Right kidney (tissue), 1 donor: ENCODE results near the gene FIBCD1.
"Not testable (repeated sequence)": the region's sequence is repeated elsewhere in the genome, so short reads cannot be mapped to it uniquely, and the experiment has no call there.

Source experiments
- DNase-seq: peaks from one replicate; pipeline ENCODE4 v3.0.0-alpha.2; 2016

The FIBCD1 gene

DNA sequence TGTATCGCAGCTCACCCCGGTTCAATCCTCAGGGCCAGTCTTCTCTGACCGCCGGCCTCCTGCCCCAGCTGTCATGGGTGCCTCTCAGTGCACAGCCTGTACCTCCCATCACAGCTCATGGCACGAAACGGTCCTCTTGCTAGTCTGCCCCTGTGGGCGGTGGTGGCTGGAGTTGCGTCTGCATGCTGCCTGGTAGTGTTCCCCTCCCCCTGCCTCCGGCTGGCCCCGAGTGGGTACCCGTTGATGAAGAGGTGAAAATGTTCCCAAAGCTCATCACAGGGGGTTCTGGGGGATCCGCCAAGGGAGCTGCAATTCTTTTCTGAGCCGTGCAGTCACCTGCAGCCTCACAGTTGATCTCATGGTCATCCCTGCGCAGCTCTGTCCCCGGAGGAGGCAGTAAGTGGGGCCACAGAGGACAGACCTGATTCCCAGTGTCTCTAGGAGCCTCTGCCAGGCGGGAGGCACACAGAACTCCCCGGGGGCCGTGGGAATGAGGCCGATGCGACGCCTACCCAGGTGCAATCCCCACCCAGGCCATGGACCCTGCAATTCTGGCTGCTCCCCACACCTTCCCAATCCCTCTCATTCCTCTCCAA lies 34.7 kb upstream of the FIBCD1 start:
- no peak for DNase-seq

DNA sequence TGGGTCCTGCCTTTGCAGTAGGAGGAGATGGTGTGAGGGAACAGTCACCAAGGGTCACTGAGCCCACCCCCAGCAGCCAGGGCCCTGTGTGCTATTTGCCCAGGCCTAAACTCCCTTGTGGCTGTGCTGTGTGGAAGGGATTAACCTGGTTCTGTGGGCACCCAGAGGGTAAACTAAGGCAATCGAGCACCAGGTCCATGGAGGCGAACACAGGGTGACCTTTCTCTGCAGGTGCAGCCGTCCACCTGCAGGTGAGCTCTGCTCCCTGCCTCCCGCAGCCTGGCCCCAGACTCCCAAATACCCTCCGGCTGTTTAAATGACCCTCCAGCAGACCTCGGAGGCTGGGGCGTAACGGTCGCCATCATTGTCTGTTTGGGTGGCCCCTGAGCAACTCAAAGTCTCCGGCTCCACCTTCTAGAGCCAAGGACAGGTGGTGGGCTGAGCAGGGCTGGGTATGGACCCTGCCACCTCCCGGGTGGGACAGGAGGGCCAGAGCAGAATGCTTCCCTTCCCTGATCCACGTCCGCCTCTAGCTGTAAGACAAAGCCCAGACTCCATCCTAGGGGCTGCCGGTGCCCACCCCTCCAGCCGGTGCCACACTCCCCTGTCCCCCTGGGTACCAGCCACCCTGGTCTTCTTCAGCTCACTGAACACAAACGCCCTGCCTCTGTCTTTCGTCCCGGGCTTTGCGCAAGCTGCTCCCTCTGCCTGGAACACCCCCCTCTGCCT lies 34.1 kb upstream of the FIBCD1 start:
- DNase-seq = no peak

DNA sequence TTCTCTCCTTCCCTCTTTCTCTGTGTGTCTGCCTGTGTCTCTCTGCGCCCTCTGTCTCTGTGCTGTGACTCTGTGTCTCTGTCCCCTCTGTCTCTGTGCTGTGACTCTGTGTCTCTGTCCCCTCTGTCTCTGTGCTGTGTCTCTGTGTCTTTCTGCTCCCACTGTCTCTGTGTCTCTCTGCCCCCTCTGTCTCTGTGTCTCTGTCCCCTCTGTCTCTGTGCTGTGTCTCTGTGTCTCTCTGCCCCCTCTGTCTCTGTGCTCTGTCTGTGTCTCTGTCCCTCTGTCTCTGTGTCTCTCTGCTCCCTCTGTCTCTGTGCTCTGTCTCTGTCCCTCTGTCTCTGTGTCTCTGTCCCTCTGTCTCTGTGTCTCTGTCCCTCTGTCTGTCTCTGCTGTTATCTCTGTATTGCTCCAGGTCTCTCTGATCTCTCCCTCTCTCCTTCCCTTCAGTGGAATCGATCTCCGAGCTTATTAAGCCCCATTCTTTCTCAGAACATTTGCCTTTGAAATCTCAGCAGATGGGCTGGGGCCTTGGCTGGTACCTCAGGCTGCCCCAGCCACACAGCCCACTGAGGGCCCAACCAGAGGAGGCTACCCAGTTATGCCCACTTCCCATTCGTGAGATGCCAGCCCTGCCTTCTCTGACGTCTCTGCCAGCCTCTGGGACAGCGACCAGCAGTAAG lies 33.4 kb upstream of the FIBCD1 start:
- DNase-seq = no peak

DNA sequence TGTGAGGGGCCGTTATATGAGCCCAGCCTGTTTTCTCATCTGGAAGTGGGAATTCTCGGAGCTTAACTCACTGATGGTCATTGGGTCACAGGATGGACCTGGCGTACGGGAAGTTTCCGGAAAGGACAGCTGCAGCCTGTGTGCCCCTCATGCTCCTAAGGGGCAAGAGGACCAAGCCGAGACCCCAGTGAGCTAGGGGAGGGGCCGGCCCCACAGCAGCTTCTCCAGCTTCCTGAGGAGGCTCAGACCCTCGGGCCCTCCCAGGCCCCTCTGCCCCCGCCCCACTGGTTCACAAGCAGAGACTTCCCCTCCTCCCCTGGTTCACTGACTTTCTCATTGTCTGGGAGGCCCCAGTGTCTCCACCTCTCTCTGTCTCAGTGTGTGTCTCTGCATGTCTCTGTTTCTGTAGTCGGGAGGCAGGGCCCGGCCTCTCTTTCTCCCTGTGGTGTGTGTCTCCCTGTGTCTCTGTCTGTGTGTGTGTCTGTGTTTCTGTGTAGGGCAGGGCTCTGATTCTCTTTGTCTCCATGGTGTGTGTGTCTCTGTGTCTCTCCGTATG lies 32.3 kb upstream of the FIBCD1 start:
- no peak for DNase-seq

DNA sequence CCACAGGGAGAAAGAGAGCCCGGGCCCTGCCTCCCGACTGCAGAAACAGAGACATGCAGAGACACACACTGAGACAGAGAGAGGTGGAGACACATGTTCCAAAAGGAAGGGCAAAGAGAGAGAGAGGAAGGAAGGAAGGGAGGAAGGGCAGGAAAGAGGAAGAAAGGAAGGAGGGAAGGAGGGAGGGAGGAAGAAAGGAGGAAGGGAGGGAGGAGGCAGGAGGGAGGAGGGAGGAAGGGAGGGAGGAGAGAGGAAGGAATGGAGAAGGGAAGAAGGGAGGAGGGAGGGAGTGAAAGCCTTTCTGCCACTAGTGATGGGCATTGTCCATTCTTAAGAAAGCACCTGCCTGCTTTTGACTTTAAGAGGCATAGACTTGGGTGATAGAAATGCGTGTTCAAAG lies 31.8 kb upstream of the FIBCD1 start:
- DNase-seq = no peak

GRCh38 chr9:130970052-130970451 lies 31.0 kb upstream of the FIBCD1 start:
- DNase-seq = no peak

DNA sequence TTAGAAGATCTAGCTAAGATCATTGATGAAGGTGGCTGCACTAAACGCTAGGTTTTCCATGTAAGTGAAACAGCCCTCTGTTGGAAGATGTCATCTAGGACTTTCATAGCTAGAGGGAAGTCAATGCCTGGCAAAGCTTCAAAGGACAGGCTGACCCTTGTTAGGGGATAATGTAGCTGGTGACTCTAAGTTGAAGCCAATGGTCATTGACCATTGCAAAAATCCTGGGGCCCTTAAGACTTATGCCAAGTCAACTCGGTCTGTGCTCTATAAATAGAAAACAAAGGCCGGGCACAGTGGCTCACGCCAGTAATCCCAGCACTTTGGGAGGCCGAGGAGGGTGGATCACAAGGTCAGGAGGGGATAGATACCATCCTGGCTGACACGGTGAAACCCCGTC lies 26.6 kb upstream of the FIBCD1 start:
- no peak for DNase-seq

DNA sequence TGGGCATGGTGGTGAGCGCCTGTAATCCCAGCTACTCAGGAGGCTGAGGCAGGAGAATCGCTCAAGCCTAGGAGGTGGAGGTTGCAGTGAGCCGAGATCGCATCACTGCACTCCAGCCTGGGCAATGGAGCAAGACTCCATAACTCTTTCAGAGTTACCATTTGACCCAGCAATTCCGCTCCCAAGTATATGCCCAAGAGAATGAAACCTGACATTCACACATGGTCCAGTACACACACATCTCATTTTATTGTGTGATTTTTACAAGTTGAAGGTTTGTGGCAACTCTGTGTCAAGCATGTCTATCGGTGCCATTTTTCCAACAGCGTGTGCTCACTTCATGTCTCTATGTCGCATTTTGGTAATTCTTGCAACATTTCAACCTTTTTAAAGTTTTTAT lies 24.9 kb upstream of the FIBCD1 start:
- no peak for DNase-seq

GRCh38 chr9:130963337-130963908 lies 24.4 kb upstream of the FIBCD1 start:
- DNase-seq = no peak

GRCh38 chr9:130962418-130963316 lies 23.6 kb upstream of the FIBCD1 start:
- no peak for DNase-seq

DNA sequence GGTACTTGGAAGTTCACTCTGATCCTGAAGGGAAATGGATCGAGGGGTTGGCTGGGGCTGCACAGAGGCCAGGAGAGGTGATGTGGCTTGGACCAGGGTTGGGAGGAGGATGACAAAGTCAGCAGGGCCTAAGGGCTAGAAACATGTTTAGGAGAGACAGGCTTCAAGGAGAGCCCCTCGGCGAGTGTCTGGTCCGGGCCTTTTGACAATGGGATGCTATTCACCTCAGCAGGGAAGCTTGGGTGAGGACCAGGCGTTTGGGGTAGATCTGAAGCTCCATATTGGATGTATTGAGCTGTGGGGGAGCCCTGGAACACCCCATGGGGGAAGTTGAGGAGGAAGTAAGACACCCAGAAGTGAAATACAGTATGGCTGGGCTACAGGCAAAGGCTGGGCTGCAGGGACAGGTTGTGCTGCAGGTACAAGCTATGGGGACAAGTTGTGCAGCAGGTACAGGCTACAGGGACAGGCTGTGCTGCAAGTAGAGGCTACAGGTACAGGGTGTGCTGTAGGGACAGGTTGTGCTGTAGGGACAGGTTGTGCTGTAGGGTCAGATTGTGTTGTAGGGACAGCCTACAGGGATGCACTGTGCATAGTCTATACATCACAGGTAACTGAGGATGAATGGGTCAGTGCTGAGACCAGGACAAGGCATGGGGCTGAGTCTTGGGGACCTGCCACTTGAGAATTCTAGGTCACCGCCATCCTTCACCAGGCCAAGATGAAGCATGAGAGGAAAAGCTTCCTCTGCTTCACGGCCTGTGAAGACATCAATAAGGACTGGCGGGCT lies 22.7 kb upstream of the FIBCD1 start:
- no peak for DNase-seq

GRCh38 chr9:130960522-130961378 lies 21.7 kb upstream of the FIBCD1 start:
- DNase-seq = no peak

DNA sequence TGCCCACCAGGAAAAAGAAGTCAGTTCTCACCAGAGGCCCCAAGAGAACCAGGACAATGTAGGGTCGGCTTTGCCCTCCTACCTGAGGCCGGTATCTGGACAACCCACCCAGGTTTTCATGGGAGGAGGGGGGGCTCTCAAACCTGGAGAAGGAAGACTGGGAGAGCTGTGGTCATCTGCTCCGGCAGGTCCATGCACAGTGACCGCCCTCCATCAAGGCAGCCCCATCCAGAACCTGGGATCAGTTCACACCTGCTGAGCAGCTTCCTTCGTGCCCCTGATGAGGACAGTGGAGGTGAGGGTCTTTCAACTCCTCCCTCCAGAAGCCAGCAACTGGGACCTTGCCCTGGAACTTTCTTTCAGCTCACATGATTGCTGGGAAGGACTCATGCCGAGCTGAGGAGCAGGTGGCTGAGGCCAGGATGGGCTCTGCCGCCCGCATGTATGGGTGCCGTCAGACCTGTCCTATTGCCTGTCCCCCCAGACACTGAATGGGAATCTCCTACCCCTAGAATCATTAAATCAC lies 20.8 kb upstream of the FIBCD1 start:
- DNase-seq = no peak

GRCh38 chr9:130958564-130958963 lies 19.5 kb upstream of the FIBCD1 start:
- not testable (repeated sequence) for DNase-seq

- no peak for DNase-seq
Measured at GRCh38 chr9:130957451-130958203, 18.6 kb upstream of the FIBCD1 start.

DNA sequence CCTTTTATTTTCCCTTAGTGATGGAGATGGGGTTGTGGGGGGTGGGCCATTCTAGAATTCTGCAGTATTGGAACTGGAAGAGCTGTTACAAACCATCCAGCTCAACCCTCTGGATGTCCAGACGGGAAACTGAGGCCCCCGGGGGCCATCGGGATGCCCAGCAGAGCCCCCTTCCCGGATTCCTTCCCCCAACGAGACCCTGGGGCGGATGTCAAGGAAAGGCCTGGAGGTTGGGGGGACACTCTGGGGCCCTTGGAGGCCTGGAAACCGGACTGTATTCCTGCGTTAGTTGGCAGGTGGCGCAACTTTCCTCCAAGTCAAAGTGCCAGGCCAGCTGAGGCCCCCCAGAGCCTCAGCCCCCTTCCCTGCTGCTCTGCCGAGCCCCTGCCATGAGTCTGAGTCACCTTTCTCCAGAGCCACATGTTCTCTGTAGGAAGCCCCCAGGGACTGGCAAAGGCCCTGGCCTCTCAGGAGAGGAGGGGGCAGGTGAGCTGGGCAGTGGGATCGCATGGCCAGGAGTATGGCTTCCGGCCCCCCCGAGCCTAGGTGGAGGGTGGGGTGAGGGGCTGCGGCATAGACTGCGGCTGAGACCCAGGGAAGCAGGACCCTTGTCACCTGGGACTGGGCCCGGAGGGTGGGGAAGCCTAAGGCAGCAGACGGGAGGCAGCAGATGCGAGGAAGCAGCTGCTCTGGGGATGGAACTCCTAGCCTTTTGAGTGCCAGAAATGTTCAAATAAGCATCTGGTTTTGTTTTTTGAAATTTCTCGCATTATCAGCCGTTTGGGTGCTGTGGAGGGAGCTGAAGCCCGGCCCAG lies 17.8 kb upstream of the FIBCD1 start:
- no peak for DNase-seq

- no peak for DNase-seq
Measured at GRCh38 chr9:130955947-130956621, 17.0 kb upstream of the FIBCD1 start.

GRCh38 chr9:130954925-130955324 lies 15.9 kb upstream of the FIBCD1 start:
- DNase-seq = not testable (repeated sequence)
